HCT116 (cell line): ENCODE data around the gene KCNJ16. TPM values are rescaled to one million over a fixed set of nuclear protein-coding genes. Genes with fewer than 3 reads are reported as not detected.

Experiments
- ATAC-seq: fragments of 200-7000 bp; cut with Tn5 transposase; 2 replicates; pipeline ENCODE4 v1.9.1; 2020; ENCODE audit warnings: mild to moderate bottlenecking, moderate library complexity
- BruUV-seq: library from RNA; stranded (reverse); fragments of 400-500 nt; replicated peaks from 2 replicates; lab custom pipeline; 2021; lab: Mats Ljungman, UMichigan
- CTCF ChIA-PET: fragments of 300-600 bp; sonication (Branson Sonifier 250); formaldehyde crosslinking; loops from one replicate; lab custom pipeline; 2021; ENCODE audit warnings: antibody characterized with exemption; lab: Charles Lee
- POLR2A ChIA-PET: fragments of 300-600, 350-600 bp; sonication (Branson Sonifier 250); formaldehyde crosslinking; loops from one replicate; lab custom pipeline; 2021; ENCODE audit warnings: antibody characterized with exemption; lab: Charles Lee
- RAD21 ChIA-PET, 2 experiments: fragments of 300-600 bp; sonication (Branson Sonifier 250); formaldehyde crosslinking; loops; one replicate each; lab custom pipeline; 2023; ENCODE audit warnings: low total read pairs in 2 of 2; ENCODE audit not compliant: uncharacterized antibody in 2 of 2, unreplicated experiment in 2 of 2, low non-redundant PET in 1 of 2; lab: Charles Lee
- DNase-seq: peaks from one replicate; pipeline ENCODE4 v3.0.0-alpha.2; 2010; ENCODE audit warnings: low read depth, low spot score
- H2AFZ ChIP-seq: fragments of 200-600 bp; shearing (Covaris generic), sonication (generic); 2 replicates; pipeline ENCODE4 v1.6.1; 2017; ENCODE audit warnings: low read depth, mixed run types, mixed read lengths, antibody characterized with exemption, low read length; ENCODE audit not compliant: poor library complexity, severe bottlenecking
- H3K27ac ChIP-seq: 2 replicates; pipeline ENCODE4 v1.5.1; 2012; ENCODE audit warnings: low read depth, low read length
- H3K27me3 ChIP-seq: fragments of 200-600 bp; sonication (generic); 2 replicates; pipeline ENCODE4 v1.6.1; 2016; ENCODE audit warnings: mixed run types, low read length, mixed read lengths; ENCODE audit not compliant: insufficient read depth
- H3K36me3 ChIP-seq, 2 experiments: fragments of 200-500 bp in 1 of 2; fragments of 200-600 bp in 1 of 2; sonication (Bioruptor generic) in 1 of 2; sonication (generic) in 1 of 2; 2 replicates each; pipeline versions ENCODE4 v1.5.1 to v1.6.1; 2014 to 2016; ENCODE audit warnings: low read length in 2 of 2, inconsistent platforms in 1 of 2, mixed read lengths in 1 of 2, mixed run types in 1 of 2; ENCODE audit not compliant: insufficient read depth in 2 of 2, control insufficient read depth in 1 of 2
- H3K4me1 ChIP-seq, 2 experiments: fragments of 200-600 bp in 1 of 2; sonication (generic) in 1 of 2; 2 replicates each; pipeline versions ENCODE4 v1.5.1 to v1.6.1; 2012 to 2017; ENCODE audit warnings: low read length in 2 of 2, inconsistent platforms in 1 of 2, mild to moderate bottlenecking in 1 of 2, mixed read lengths in 1 of 2, mixed run types in 1 of 2, moderate library complexity in 1 of 2; ENCODE audit not compliant: insufficient read depth in 2 of 2, control insufficient read depth in 1 of 2
- H3K4me2 ChIP-seq: fragments of 200-600 bp; sonication (generic); 2 replicates; pipeline ENCODE4 v1.6.1; 2017; ENCODE audit warnings: mixed run types, low read length, mixed read lengths
- H3K4me3 ChIP-seq, 2 experiments: fragments of 200-600 bp in 1 of 2; sonication (generic) in 1 of 2; replicated peaks in 1 of 2; 2 replicates each; pipeline ENCODE4 v1.5.1; 2011 to 2016; ENCODE audit warnings: low read length in 2 of 2, control low read depth in 1 of 2, low read depth in 1 of 2, mild to moderate bottlenecking in 1 of 2, mixed read lengths in 1 of 2, mixed run types in 1 of 2
- H3K79me2 ChIP-seq: fragments of 200-600 bp; sonication (generic); 2 replicates; pipeline ENCODE4 v1.6.1; 2017; ENCODE audit warnings: mild to moderate bottlenecking, mixed run types, low read length, moderate library complexity, mixed read lengths; ENCODE audit not compliant: insufficient read depth
- H3K9ac ChIP-seq: fragments of 200-600 bp; sonication (generic); 2 replicates; pipeline ENCODE4 v1.6.1; 2016; ENCODE audit warnings: low read length, mixed read lengths
- H3K9me2 ChIP-seq: fragments of 200-600 bp; sonication (generic), shearing (Covaris generic); 2 replicates; pipeline ENCODE4 v1.6.1; 2017; ENCODE audit warnings: mixed run types, mild to moderate bottlenecking, moderate library complexity; ENCODE audit not compliant: insufficient read depth
- H3K9me3 ChIP-seq, 2 experiments: fragments of 200-500 bp in 1 of 2; fragments of 200-600 bp in 1 of 2; sonication (Bioruptor generic) in 1 of 2; sonication (generic) in 1 of 2; 2 replicates each; pipeline ENCODE4 v1.6.1; 2014 to 2017; ENCODE audit warnings: low read length in 2 of 2, mixed read lengths in 2 of 2, inconsistent platforms in 1 of 2, low read depth in 1 of 2, mild to moderate bottlenecking in 1 of 2, mixed run types in 1 of 2, moderate library complexity in 1 of 2; ENCODE audit not compliant: control insufficient read depth in 1 of 2, insufficient read depth in 1 of 2
- H4K20me1 ChIP-seq: fragments of 200-600 bp; sonication (generic), shearing (Covaris generic); 2 replicates; pipeline ENCODE4 v1.6.1; 2017; ENCODE audit warnings: mixed run types, mild to moderate bottlenecking, moderate library complexity; ENCODE audit not compliant: insufficient read depth
- EZH2phosphoT487 ChIP-seq: fragments of 200-600 bp; IDR thresholded peaks from 2 replicates; pipeline ENCODE4 v1.6.1; 2018; ENCODE audit warnings: antibody characterized with exemption, borderline replicate concordance
- FOSL1 ChIP-seq: IDR thresholded peaks from 2 replicates; pipeline ENCODE4 v1.6.1; 2012; ENCODE audit warnings: low read depth
- RAD21 ChIP-seq: IDR thresholded peaks from 2 replicates; pipeline ENCODE4 v1.6.1; 2012; ENCODE audit warnings: low read depth, mild to moderate bottlenecking
- SIN3A ChIP-seq: IDR thresholded peaks from 2 replicates; pipeline ENCODE4 v1.6.1; 2012; ENCODE audit warnings: low read depth
- YY1 ChIP-seq: IDR thresholded peaks from 2 replicates; pipeline ENCODE4 v1.6.1; 2011; ENCODE audit warnings: low read length, low read depth, moderate library complexity, mild to moderate bottlenecking; ENCODE audit not compliant: insufficient replicate concordance; ENCODE audit errors: extremely low read depth
- ZFX ChIP-seq: fragments of 450-650 bp; IDR thresholded peaks from 2 replicates; pipeline ENCODE4 v1.6.1; 2017
- ZNF274 ChIP-seq: fragments of 200-500 bp; sonication (Bioruptor generic); IDR thresholded peaks from 2 replicates; pipeline ENCODE4 v1.6.1; 2014; ENCODE audit warnings: mild to moderate bottlenecking, low read depth, low read length, inconsistent platforms
- intact Hi-C: fragments of 100-400 bp; cut with micrococcal nuclease; formaldehyde crosslinking; loops from 2 replicates; pipeline ENCODE4 v1.10.0; 2022
- total RNA-seq: library from RNA; stranded (reverse); gene quantifications from one replicate; pipeline ENCODE4 v1.2.1, GENCODE V29; 2021; ENCODE audit not compliant: unreplicated experiment
- TF ChIP-seq, protein P1 (sequence below): IDR thresholded peaks from 2 replicates; pipeline ENCODE4 v1.6.1; 2012; ENCODE audit warnings: low read depth

KCNJ16 gene
- total RNA-seq, 1 experiment from 2014 or later: not detected

DNA sequence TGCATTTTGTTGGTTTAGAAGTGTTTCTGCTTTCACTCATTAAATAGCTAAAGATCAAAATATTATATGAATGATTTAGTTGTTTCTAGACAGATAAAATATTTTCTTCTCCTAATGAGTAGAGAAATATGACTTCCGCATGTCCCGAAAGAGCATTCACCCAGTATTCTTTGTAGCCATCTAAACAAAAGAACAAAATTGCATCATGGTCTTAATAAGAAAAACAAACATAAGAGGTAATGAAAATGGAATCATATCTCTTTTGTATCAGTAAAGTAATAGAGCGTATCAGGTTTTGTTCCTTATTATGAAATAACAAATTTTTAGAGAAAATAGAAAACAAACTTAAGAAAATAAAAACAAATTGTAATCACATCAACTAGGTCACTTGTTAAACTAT is 78.2 kb downstream of the KCNJ16 start (continued):
- TF ChIP-seq, protein P1, sequence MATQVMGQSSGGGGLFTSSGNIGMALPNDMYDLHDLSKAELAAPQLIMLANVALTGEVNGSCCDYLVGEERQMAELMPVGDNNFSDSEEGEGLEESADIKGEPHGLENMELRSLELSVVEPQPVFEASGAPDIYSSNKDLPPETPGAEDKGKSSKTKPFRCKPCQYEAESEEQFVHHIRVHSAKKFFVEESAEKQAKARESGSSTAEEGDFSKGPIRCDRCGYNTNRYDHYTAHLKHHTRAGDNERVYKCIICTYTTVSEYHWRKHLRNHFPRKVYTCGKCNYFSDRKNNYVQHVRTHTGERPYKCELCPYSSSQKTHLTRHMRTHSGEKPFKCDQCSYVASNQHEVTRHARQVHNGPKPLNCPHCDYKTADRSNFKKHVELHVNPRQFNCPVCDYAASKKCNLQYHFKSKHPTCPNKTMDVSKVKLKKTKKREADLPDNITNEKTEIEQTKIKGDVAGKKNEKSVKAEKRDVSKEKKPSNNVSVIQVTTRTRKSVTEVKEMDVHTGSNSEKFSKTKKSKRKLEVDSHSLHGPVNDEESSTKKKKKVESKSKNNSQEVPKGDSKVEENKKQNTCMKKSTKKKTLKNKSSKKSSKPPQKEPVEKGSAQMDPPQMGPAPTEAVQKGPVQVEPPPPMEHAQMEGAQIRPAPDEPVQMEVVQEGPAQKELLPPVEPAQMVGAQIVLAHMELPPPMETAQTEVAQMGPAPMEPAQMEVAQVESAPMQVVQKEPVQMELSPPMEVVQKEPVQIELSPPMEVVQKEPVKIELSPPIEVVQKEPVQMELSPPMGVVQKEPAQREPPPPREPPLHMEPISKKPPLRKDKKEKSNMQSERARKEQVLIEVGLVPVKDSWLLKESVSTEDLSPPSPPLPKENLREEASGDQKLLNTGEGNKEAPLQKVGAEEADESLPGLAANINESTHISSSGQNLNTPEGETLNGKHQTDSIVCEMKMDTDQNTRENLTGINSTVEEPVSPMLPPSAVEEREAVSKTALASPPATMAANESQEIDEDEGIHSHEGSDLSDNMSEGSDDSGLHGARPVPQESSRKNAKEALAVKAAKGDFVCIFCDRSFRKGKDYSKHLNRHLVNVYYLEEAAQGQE: no peak
- TF ChIP-seq, all 23 proteins: peak for 0

DNA sequence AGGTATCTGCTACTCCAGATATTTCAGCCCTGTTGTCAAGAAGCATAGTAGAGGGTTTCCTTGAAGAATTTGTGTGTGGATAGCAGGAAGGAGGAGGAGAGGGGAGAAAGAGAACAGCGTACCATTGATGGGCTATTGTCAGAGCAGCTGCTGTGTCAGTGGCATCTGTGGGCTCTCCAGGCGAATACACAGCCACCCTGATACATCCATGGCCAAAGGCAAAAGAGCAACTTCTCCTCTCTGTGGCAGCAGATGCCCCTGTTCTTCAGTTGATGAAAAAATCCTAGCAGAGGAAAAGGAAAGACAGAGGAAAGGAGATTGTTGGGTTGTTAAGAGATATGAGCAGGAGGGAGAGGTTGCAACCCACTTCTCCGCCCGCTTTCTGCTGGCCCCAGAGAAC is 82.1 kb downstream of the KCNJ16 start:
- no peak for ATAC-seq
- Histone ChIP-seq H4K20me1 (no peaks in the 10 kb centered on the region), H2AFZ (no peak overlapping the region), H3K36me3 (no peaks in the 10 kb centered on the region), H3K9me3 (peaks cover 4 to 15% of the 10 kb centered on the region in 2 experiments; a peak in 2 of 4 replicates), H3K27ac (no peak overlapping the region), H3K4me3 (no peak overlapping the region), H3K27me3 (no peaks in the 10 kb centered on the region), H3K9me2 (no peaks in the 10 kb centered on the region)
- RAD21 ChIA-PET: no interaction called here
- DNase-seq: no peak
- BruUV-seq: no TSS peak
- intact Hi-C loops: no loop called here
- TF ChIP-seq FOSL1: no peak
- no peak for TF ChIP-seq ZFX
- TF ChIP-seq, protein P1: no peak
- TF ChIP-seq RAD21: no peak
- TF ChIP-seq SIN3A: no peak
- TF ChIP-seq ZNF274: no peak
- TF ChIP-seq YY1: no peak
- TF ChIP-seq EZH2phosphoT487: no peak
- TF ChIP-seq, all 23 proteins: peak for 0
- Histone ChIP-seq H3K79me2 (no peaks in the 10 kb centered on the region), H3K4me1 (no peaks in the 10 kb centered on the region), H3K4me2 (no peak overlapping the region), H3K9ac (no peak overlapping the region)
- ChIA-PET CTCF (no interaction called here), POLR2A (no interaction called here)
